OCI-LY7 (cell line): ENCODE data around the gene CLEC20A. TPM values are rescaled to one million over a fixed set of nuclear protein-coding genes. Genes with fewer than 3 reads are reported as not detected.

Source experiments
- BruUV-seq: library from RNA; stranded (reverse); fragments of 400-500 nt; replicated peaks from 2 replicates; lab custom pipeline; 2021; lab: Mats Ljungman, UMichigan
- CTCF ChIA-PET: fragments of 300-600 bp; sonication (Branson Sonifier 250); formaldehyde crosslinking; loops from one replicate; lab custom pipeline; 2022; ENCODE audit warnings: antibody characterized with exemption; ENCODE audit not compliant: unreplicated experiment; lab: Charles Lee
- POLR2A ChIA-PET: fragments of 300-600 bp; sonication (Branson Sonifier 250); formaldehyde crosslinking; loops from one replicate; lab custom pipeline; 2022; ENCODE audit warnings: antibody characterized with exemption; lab: Charles Lee
- DNase-seq: peaks from one replicate; pipeline ENCODE4 v3.0.0-alpha.2; 2015; ENCODE audit warnings: low spot score
- H2AFZ ChIP-seq: fragments of 200-600 bp; sonication (generic), shearing (Covaris generic); 2 replicates; pipeline ENCODE4 v1.6.1; 2014; ENCODE audit warnings: mild to moderate bottlenecking, antibody characterized with exemption, low read length, moderate library complexity
- H3K27ac ChIP-seq: fragments of 200-600 bp; sonication (generic); 2 replicates; pipeline ENCODE4 v1.5.1; 2014; ENCODE audit warnings: mixed run types, low read depth, mild to moderate bottlenecking, moderate library complexity, low read length, inconsistent platforms; ENCODE audit not compliant: poor library complexity, severe bottlenecking
- H3K36me3 ChIP-seq: fragments of 200-600 bp; sonication (generic); 2 replicates; pipeline ENCODE4 v1.6.1; 2014; ENCODE audit warnings: mild to moderate bottlenecking, antibody characterized with exemption, low read length, moderate library complexity, mixed read lengths; ENCODE audit not compliant: insufficient read depth
- H3K4me1 ChIP-seq: fragments of 200-600 bp; sonication (generic); 2 replicates; pipeline ENCODE4 v1.5.1; 2014; ENCODE audit warnings: mild to moderate bottlenecking, low read length; ENCODE audit not compliant: insufficient read depth, poor library complexity, severe bottlenecking
- H3K4me2 ChIP-seq: fragments of 200-600 bp; sonication (generic); 2 replicates; pipeline ENCODE4 v1.6.1; 2014; ENCODE audit warnings: mild to moderate bottlenecking, low read length
- H3K4me3 ChIP-seq: fragments of 200-600 bp; sonication (generic); 2 replicates; pipeline ENCODE4 v1.5.1; 2014; ENCODE audit warnings: mild to moderate bottlenecking, low read depth, low read length; ENCODE audit not compliant: poor library complexity, severe bottlenecking
- H3K79me2 ChIP-seq: fragments of 200-600 bp; sonication (generic); 2 replicates; pipeline ENCODE4 v1.6.1; 2016; ENCODE audit warnings: low read depth, mild to moderate bottlenecking, low read length, moderate library complexity, mixed read lengths; ENCODE audit not compliant: insufficient read depth
- H3K9me2 ChIP-seq: fragments of 200-600 bp; sonication (generic); 2 replicates; pipeline ENCODE4 v1.6.1; 2016; ENCODE audit warnings: mild to moderate bottlenecking, low read length, mixed read lengths; ENCODE audit not compliant: insufficient read depth
- H3K9me3 ChIP-seq: fragments of 200-600 bp; sonication (generic); 2 replicates; pipeline ENCODE4 v1.6.1; 2014; ENCODE audit warnings: mild to moderate bottlenecking, mixed run types, low read length, mixed read lengths
- H4K20me1 ChIP-seq: fragments of 200-600 bp; sonication (generic); 2 replicates; pipeline ENCODE4 v1.6.1; 2014; ENCODE audit warnings: mild to moderate bottlenecking, antibody characterized with exemption, low read length, moderate library complexity, mixed read lengths; ENCODE audit not compliant: insufficient read depth
- CTCF ChIP-seq: fragments of 200-600 bp; sonication (generic); conservative IDR thresholded peaks from 2 replicates; pipeline ENCODE4 v1.5.1; 2014; ENCODE audit warnings: mild to moderate bottlenecking, antibody characterized with exemption, low read length, moderate library complexity, mixed read lengths
- EZH2phosphoT487 ChIP-seq: fragments of 200-600 bp; sonication (generic); IDR thresholded peaks from 2 replicates; pipeline ENCODE4 v1.6.1; 2018; ENCODE audit warnings: low read depth, borderline replicate concordance, mild to moderate bottlenecking, mixed run types, antibody characterized with exemption, low read length, moderate library complexity, mixed read lengths
- intact Hi-C: fragments of 100-400 bp; cut with micrococcal nuclease; formaldehyde crosslinking; loops from one replicate; pipeline ENCODE4 v1.10.0; 2022; ENCODE audit not compliant: unreplicated experiment
- total RNA-seq, 2 experiments: library from RNA; depleted of rRNA in 1 of 2; stranded (reverse); fragments of >200 nt in 1 of 2; shearing (Covaris generic) in 1 of 2; gene quantifications; 2 replicates each; pipeline ENCODE4 v1.2.3, GENCODE V29; 2014 to 2022

Gene CLEC20A
- total RNA-seq, 2 experiments from 2014 or later, result not detected

- Histone ChIP-seq H4K20me1 (no peaks in the 10 kb centered on the region), H3K9me2 (no peaks in the 10 kb centered on the region), H3K4me2 (no peak overlapping the region), H3K4me1 (no peaks in the 10 kb centered on the region), H3K36me3 (no peaks in the 10 kb centered on the region), H3K79me2 (no peaks in the 10 kb centered on the region), H2AFZ (no peak overlapping the region), H3K4me3 (no peak overlapping the region), H3K27ac (no peak overlapping the region), H3K9me3 (no peaks in the 10 kb centered on the region)
- intact Hi-C loops, result loop anchor here (2.0 kb wide), 1 partner anchor 190 kb away; no protein-coding TSS in a partner anchor
- BruUV-seq, result no TSS peak
- ChIA-PET POLR2A (no interaction called here), CTCF (interaction anchor here (0.6 to 2.3 kb wide), 3 partner anchors 9 to 501 kb away, joined by 3 to 6 read pairs (median 6); no protein-coding TSS in a partner anchor)
- TF ChIP-seq CTCF (no peak), EZH2phosphoT487 (no peak)
- no peak for DNase-seq
Observed at GRCh38 chr1:178500936-178501554, 4.3 kb upstream of the CLEC20A start.

- H3K9me3 ChIP-seq, result no peaks in the 10 kb centered on the region
- intact Hi-C loops, result loop anchor here (2.0 kb wide), 1 partner anchor 189 kb away; no protein-coding TSS in a partner anchor
- no peak overlapping the region for H3K4me2 ChIP-seq
- H3K27ac ChIP-seq, result no peak overlapping the region
- ChIA-PET POLR2A (interaction anchor here (0.6 kb wide), 1 partner anchor 192 kb away, joined by 4 read pairs; no protein-coding TSS in a partner anchor), CTCF (interaction anchor here (1.2 to 2.3 kb wide), 2 partner anchors 200 to 502 kb away, joined by 6 read pairs; no protein-coding TSS in a partner anchor)
- H3K9me2 ChIP-seq, result no peaks in the 10 kb centered on the region
- TF ChIP-seq CTCF (no peak; the same call in 1 of the 2 replicates), EZH2phosphoT487 (no peak)
- H4K20me1 ChIP-seq, result no peaks in the 10 kb centered on the region
- H3K4me1 ChIP-seq, result no peaks in the 10 kb centered on the region
- no peak for DNase-seq
- no peak overlapping the region for H2AFZ ChIP-seq
- no TSS peak for BruUV-seq
- no peaks in the 10 kb centered on the region for H3K36me3 ChIP-seq
- no peaks in the 10 kb centered on the region for H3K79me2 ChIP-seq
- no peak overlapping the region for H3K4me3 ChIP-seq
Observed at GRCh38 chr1:178500091-178500770, 3.5 kb upstream of the CLEC20A start.
